Measurements from ENCODE around the gene TSPAN17. TPM values are rescaled to one million over a fixed set of nuclear protein-coding genes. Genes with fewer than 3 reads are reported as not detected.
A peak's percentile ranks its signal among the peaks of the same experiment; 100 is the strongest.

TSPAN17 gene
- total and polyA plus RNA-seq, 2 experiments from 2014 or later, result 30.2 to 32.3 TPM

DNA sequence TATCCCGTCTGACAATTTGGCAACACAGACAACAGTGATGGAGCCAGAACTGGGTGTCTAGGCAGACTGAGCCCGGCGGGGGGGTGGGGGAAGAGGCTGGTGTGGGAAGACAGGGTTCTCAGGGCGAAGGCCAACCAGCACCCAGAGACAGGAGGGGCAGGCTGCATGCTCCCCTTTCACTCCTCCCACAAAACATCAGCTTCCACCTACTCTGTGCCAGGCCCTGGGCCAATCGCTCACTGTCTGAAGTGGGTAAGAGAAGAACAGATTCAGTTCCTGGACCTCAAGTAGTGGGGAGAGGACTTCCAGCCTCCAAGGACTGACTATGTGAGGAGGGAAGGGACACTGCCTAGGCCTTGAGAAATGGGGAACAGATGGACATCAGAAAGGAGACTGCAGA is 19.7 kb upstream of the TSPAN17 start:
- no peak overlapping the region for H3K4me3 ChIP-seq
- H3K36me3 ChIP-seq, result no peaks in the 10 kb centered on the region
- no peaks in the 10 kb centered on the region for H3K4me1 ChIP-seq (ENCODE audit: low read depth)
- TF ChIP-seq, protein P1, sequence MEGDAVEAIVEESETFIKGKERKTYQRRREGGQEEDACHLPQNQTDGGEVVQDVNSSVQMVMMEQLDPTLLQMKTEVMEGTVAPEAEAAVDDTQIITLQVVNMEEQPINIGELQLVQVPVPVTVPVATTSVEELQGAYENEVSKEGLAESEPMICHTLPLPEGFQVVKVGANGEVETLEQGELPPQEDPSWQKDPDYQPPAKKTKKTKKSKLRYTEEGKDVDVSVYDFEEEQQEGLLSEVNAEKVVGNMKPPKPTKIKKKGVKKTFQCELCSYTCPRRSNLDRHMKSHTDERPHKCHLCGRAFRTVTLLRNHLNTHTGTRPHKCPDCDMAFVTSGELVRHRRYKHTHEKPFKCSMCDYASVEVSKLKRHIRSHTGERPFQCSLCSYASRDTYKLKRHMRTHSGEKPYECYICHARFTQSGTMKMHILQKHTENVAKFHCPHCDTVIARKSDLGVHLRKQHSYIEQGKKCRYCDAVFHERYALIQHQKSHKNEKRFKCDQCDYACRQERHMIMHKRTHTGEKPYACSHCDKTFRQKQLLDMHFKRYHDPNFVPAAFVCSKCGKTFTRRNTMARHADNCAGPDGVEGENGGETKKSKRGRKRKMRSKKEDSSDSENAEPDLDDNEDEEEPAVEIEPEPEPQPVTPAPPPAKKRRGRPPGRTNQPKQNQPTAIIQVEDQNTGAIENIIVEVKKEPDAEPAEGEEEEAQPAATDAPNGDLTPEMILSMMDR (IDR thresholded peaks at IDR 0.05; ENCODE audit: low read depth, low read length), result no peak
- H3K9me3 ChIP-seq (ENCODE audit: low read depth), result no peaks in the 10 kb centered on the region
- peaks cover 49% of the 10 kb centered on the region for H3K27me3 ChIP-seq
- H3K27ac ChIP-seq, result no peak overlapping the region
- no peak for DNase-seq (ENCODE audit: low read depth in 1 of 2, low spot score in 1 of 2)

DNA sequence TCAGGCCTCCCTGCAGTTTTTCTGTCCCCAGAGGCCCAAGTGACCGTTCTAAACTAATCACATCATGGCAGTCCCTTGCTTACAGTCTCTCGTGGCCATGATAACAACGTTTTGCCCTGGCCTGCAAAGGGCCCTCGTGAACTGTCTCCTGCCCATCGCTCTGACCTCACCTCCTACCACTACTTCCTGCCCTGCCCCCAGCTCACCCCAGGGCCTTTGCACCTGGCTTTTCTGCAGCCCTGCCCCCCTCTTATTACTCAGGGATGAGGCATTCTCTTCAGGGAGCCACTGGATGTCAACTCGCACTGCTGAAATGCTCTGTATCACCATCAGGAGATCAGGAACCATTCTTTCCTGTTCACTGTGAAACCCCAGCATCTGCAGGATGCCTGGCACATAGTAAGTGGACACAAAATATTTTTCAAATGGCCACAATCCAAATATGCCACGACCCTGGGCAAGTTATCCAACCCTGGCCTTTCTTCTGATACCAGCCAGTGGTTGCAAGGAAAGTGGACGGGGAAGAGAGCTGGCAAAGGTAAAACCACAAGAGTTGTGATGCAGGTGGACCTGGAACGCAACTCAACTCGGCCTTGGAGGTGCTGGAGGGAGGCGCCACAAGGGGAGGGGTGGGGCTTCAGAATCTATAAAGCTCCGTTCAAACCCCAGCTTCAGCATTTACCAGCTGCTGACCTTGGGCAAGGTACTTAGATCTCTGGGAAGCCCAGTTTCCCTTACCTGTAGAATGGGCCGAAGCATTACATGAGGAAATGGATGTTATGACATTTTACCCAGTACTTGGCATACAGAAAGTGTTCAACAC is 18.7 kb upstream of the TSPAN17 start:
- Histone ChIP-seq H3K9me3 (ENCODE audit: low read depth) (no peaks in the 10 kb centered on the region), H3K27ac (no peak overlapping the region), H3K27me3 (peaks cover 52% of the 10 kb centered on the region), H3K4me3 (no peak overlapping the region), H3K4me1 (ENCODE audit: low read depth) (no peaks in the 10 kb centered on the region), H3K36me3 (no peaks in the 10 kb centered on the region)
- DNase-seq (ENCODE audit: low read depth in 1 of 2, low spot score in 1 of 2), result no peak
- TF ChIP-seq, protein P1 (IDR thresholded peaks at IDR 0.05; ENCODE audit: low read depth, low read length), result no peak

GRCh38 chr5:176629317-176629852 is 17.9 kb upstream of the TSPAN17 start:
- Histone ChIP-seq H3K4me1 (ENCODE audit: low read depth) (no peaks in the 10 kb centered on the region), H3K4me3 (peak overlapping the region; percentile 56), H3K36me3 (no peaks in the 10 kb centered on the region), H3K27me3 (peaks cover 52% of the 10 kb centered on the region), H3K9me3 (ENCODE audit: low read depth) (no peaks in the 10 kb centered on the region), H3K27ac (no peak overlapping the region)
- no peak for DNase-seq (ENCODE audit: low read depth in 1 of 2, low spot score in 1 of 2)
- TF ChIP-seq, protein P1 (IDR thresholded peaks at IDR 0.05; ENCODE audit: low read depth, low read length), result no peak

DNA sequence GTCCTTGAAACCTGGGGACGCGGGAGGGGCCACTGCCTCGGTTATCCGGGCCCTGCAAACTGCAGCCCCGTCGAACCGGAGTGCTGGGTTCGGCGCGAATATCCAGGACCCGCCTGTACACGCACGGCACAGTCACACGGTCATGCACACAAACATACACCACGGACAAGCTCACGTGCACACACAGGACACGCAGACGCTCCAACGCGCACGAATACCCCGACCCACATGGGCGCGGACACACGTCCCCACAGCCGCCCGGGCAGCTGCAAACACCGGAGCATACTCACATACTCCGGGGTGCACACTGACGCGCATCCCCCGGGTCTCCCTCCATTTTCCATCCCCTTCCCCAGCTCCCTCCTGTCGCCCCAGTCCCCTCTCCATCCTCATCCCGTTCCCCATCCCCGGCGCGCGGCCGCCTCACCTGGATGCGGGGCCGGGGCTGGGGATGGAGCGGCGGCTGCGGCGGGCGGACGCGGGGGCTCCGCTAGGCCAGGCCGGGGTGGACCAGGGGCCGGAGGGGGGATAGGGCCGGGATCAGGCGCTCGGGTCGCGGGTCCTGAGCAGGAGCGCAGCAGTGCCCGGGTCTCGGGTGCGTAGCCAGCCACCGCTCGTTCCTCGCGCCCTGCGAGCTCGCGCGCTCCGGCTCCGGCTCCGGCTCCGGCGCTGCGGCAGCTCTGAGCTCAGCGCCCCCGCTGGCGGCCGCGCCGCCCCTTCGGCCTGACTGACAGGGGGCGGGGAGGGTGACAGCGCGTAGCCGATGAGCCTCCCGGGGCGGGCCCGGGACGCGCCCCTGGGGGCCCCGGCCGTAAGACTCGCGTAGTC is 17.2 kb upstream of the TSPAN17 start, which contains the start of the genes EIF4E1B and SNCB:
EIF4E1B (plus strand) TSS at position 823 of the 828 bp plus-strand sequence. CDS start 12,113 bp downstream, outside the sequence.
SNCB (minus strand) TSS at position 682 of the 828 bp plus-strand sequence. CDS start 880 bp downstream, outside the sequence.
- TF ChIP-seq, protein P1 (IDR thresholded peaks at IDR 0.05; ENCODE audit: low read depth, low read length), result no peak
- Histone ChIP-seq H3K36me3 (no peaks in the 10 kb centered on the region), H3K4me3 (peak within 1 kb of the TSS; percentile 56), H3K4me1 (ENCODE audit: low read depth) (no peaks in the 10 kb centered on the region), H3K27me3 (peaks cover 52% of the 10 kb centered on the region), H3K9me3 (ENCODE audit: low read depth) (no peaks in the 10 kb centered on the region), H3K27ac (no peak within 1 kb of the TSS)
- peak; percentile 53 to 80 for DNase-seq (ENCODE audit: low read depth in 1 of 2, low spot score in 1 of 2)

GRCh38 chr5:176630681-176631222 is 16.5 kb upstream of the TSPAN17 start:
- Histone ChIP-seq H3K4me3 (peak overlapping the region; percentile 56), H3K4me1 (ENCODE audit: low read depth) (no peaks in the 10 kb centered on the region), H3K9me3 (ENCODE audit: low read depth) (no peaks in the 10 kb centered on the region), H3K27ac (no peak overlapping the region), H3K27me3 (peaks cover 52% of the 10 kb centered on the region), H3K36me3 (no peaks in the 10 kb centered on the region)
- DNase-seq (ENCODE audit: low read depth in 1 of 2, low spot score in 1 of 2), result no peak
- TF ChIP-seq, protein P1 (IDR thresholded peaks at IDR 0.05; ENCODE audit: low read depth, low read length), result no peak

All from cardiac muscle cell (in vitro differentiated cells and primary cell).